IMR-90 (cell line): ENCODE results near the gene GCK. TPM values are rescaled to one million over a fixed set of nuclear protein-coding genes. Genes with fewer than 3 reads are reported as not detected.

Experiments
- ATAC-seq: fragments of 200-7000 bp; cut with Tn5 transposase; 2 replicates; pipeline ENCODE4 v1.9.1; 2020; ENCODE audit warnings: low read depth, mild to moderate bottlenecking, moderate library complexity
- BruUV-seq: library from RNA; stranded (reverse); fragments of 400-500 nt; replicated peaks from 2 replicates; lab custom pipeline; 2021; lab: Mats Ljungman, UMichigan
- CTCF ChIA-PET: fragments of 300-600 bp; formaldehyde crosslinking; extraction: SDS; loops from one replicate; lab custom pipeline; 2021; ENCODE audit warnings: antibody characterized with exemption; lab: Yijun Ruan, JAX
- POLR2A ChIA-PET: fragments of 300-600 bp; sonication (Branson Sonifier 250); formaldehyde crosslinking; loops from one replicate; lab custom pipeline; 2022; ENCODE audit warnings: antibody characterized with exemption; ENCODE audit not compliant: unreplicated experiment; lab: Charles Lee
- DNase-seq: peaks from one replicate; pipeline ENCODE4 v3.0.0; 2013
- H2AFZ ChIP-seq: replicated peaks from 2 replicates; pipeline ENCODE3; 2013; ENCODE audit warnings: low read length, mild to moderate bottlenecking; ENCODE audit not compliant: poor library complexity
- H2AK5ac ChIP-seq: 2 replicates; pipeline ENCODE4 v1.6.1; 2013; ENCODE audit warnings: low read depth, low read length, inconsistent platforms
- H2AK9ac ChIP-seq: replicated peaks from 2 replicates; pipeline ENCODE3; 2013; ENCODE audit warnings: mild to moderate bottlenecking, low read depth, low read length, moderate library complexity; ENCODE audit not compliant: poor library complexity
- H2BK120ac ChIP-seq: 2 replicates; pipeline ENCODE4 v1.6.1; 2013; ENCODE audit warnings: low read depth, low read length, inconsistent platforms
- H2BK15ac ChIP-seq: 3 replicates; pipeline ENCODE4 v1.6.1; 2013; ENCODE audit warnings: low read depth, low read length, inconsistent platforms
- H2BK20ac ChIP-seq: 2 replicates; pipeline ENCODE4 v1.6.1; 2013; ENCODE audit warnings: low read depth, mild to moderate bottlenecking, inconsistent platforms, low read length, moderate library complexity
- H2BK5ac ChIP-seq: 2 replicates; pipeline ENCODE4 v1.6.1; 2013; ENCODE audit warnings: mild to moderate bottlenecking, low read depth, low read length, inconsistent platforms; ENCODE audit not compliant: poor library complexity, severe bottlenecking
- H3K14ac ChIP-seq: replicated peaks from 2 replicates; pipeline ENCODE4 v1.6.1; 2013; ENCODE audit warnings: low read depth, low read length, inconsistent platforms
- H3K18ac ChIP-seq: 2 replicates; pipeline ENCODE4 v1.6.1; 2013; ENCODE audit warnings: low read depth, low read length, control low read depth
- H3K23ac ChIP-seq: 2 replicates; pipeline ENCODE4 v1.6.1; 2013; ENCODE audit warnings: low read depth, low read length, inconsistent platforms
- H3K27ac ChIP-seq: 2 replicates; pipeline ENCODE4 v1.5.1; 2013; ENCODE audit warnings: mild to moderate bottlenecking, control low read depth, low read length; ENCODE audit not compliant: insufficient read depth
- H3K27me3 ChIP-seq: 2 replicates; pipeline ENCODE4 v1.6.1; 2013; ENCODE audit warnings: low read length; ENCODE audit not compliant: control insufficient read depth, insufficient read depth
- H3K36me3 ChIP-seq: 2 replicates; pipeline ENCODE4 v1.6.1; 2013; ENCODE audit warnings: low read length, mixed read lengths; ENCODE audit not compliant: control insufficient read depth, insufficient read depth
- H3K4ac ChIP-seq: 2 replicates; pipeline ENCODE4 v1.6.1; 2013; ENCODE audit warnings: low read depth, low read length, inconsistent platforms
- H3K4me1 ChIP-seq: 2 replicates; pipeline ENCODE4 v1.6.1; 2013; ENCODE audit warnings: low read length, mixed read lengths; ENCODE audit not compliant: control insufficient read depth, insufficient read depth
- H3K4me2 ChIP-seq: 2 replicates; pipeline ENCODE4 v1.6.1; 2013; ENCODE audit warnings: low read depth, mild to moderate bottlenecking, control low read depth, low read length, moderate library complexity
- H3K4me3 ChIP-seq: 2 replicates; pipeline ENCODE4 v1.5.1; 2013; ENCODE audit warnings: low read depth, mild to moderate bottlenecking, control low read depth, low read length, moderate library complexity; ENCODE audit not compliant: insufficient read depth
- H3K56ac ChIP-seq: 2 replicates; pipeline ENCODE4 v1.6.1; 2013; ENCODE audit warnings: low read length, inconsistent platforms; ENCODE audit not compliant: insufficient read depth; ENCODE audit errors: extremely low read depth
- H3K79me1 ChIP-seq, 2 experiments: 2 replicates each; pipeline ENCODE4 v1.6.1; 2013; ENCODE audit warnings: low read length in 2 of 2, inconsistent platforms in 1 of 2, low read depth in 1 of 2
- H3K9ac ChIP-seq: 2 replicates; pipeline ENCODE4 v1.6.1; 2013; ENCODE audit warnings: low read depth, low read length, control low read depth
- H3K9me1 ChIP-seq: 2 replicates; pipeline ENCODE4 v1.6.1; 2013; ENCODE audit warnings: low read length, inconsistent platforms; ENCODE audit not compliant: insufficient read depth
- H3K9me3 ChIP-seq: 2 replicates; pipeline ENCODE4 v1.6.1; 2013; ENCODE audit warnings: low read length; ENCODE audit not compliant: control insufficient read depth, insufficient read depth
- H4K20me1 ChIP-seq: 2 replicates; pipeline ENCODE4 v1.6.1; 2013; ENCODE audit warnings: low read length, inconsistent platforms; ENCODE audit not compliant: insufficient read depth
- H4K5ac ChIP-seq: 2 replicates; pipeline ENCODE4 v1.6.1; 2013; ENCODE audit warnings: mild to moderate bottlenecking, low read depth, low read length, control low read depth
- H4K8ac ChIP-seq, 2 experiments: 2 replicates each; pipeline ENCODE4 v1.6.1; 2013; ENCODE audit warnings: low read depth in 2 of 2, low read length in 2 of 2, control low read depth in 1 of 2, inconsistent platforms in 1 of 2
- H4K91ac ChIP-seq: 2 replicates; pipeline ENCODE4 v1.6.1; 2013; ENCODE audit warnings: low read depth, low read length, inconsistent platforms; ENCODE audit not compliant: insufficient read depth
- CEBPB ChIP-seq: IDR thresholded peaks from 2 replicates; pipeline ENCODE4 v1.6.1; 2012; ENCODE audit warnings: low read depth, low read length, improper control_type of control experiment
- MAFK ChIP-seq: IDR thresholded peaks from 2 replicates; pipeline ENCODE4 v1.6.1; 2012; ENCODE audit warnings: low read depth, low read length, improper control_type of control experiment
- MAZ ChIP-seq: IDR thresholded peaks from 2 replicates; pipeline ENCODE4 v1.6.1; 2012; ENCODE audit warnings: low read depth, mild to moderate bottlenecking, low read length, improper control_type of control experiment, moderate library complexity, borderline replicate concordance
- RCOR1 ChIP-seq: IDR thresholded peaks from 2 replicates; pipeline ENCODE4 v1.6.1; 2012; ENCODE audit warnings: mild to moderate bottlenecking, low read length, improper control_type of control experiment; ENCODE audit not compliant: insufficient replicate concordance
- RFX5 ChIP-seq: IDR thresholded peaks from 2 replicates; pipeline ENCODE4 v1.8.0; 2012; ENCODE audit warnings: low read depth, mild to moderate bottlenecking, low read length, moderate library complexity
- WGBS, 2 experiments: methylation state at CpG; one replicate each; pipeline versions ENCODE4 v1.1.5 to v1.1.7; 2013; ENCODE audit warnings: missing lambda C conversion rate in 2 of 2; ENCODE audit not compliant: insufficient read length in 1 of 2; ENCODE audit errors: extremely low coverage in 2 of 2; 5-methylcytosine and 5-hydroxymethylcytosine counted together
- dilution Hi-C: fragments of 300-500 bp; cut with HindIII; formaldehyde crosslinking; loops from one replicate; pipeline ENCODE4 v1.14.3; 2018; ENCODE audit warnings: low sequenced_read_pairs; ENCODE audit not compliant: unreplicated experiment
- in situ Hi-C: fragments of 300-500 bp; cut with MboI; formaldehyde crosslinking; loops from 3 replicates; pipeline ENCODE4 v1.14.3; 2019; ENCODE audit warnings: low sequenced_read_pairs, inconsistent platforms, mixed read lengths
- intact Hi-C: fragments of 100-400 bp; cut with micrococcal nuclease; formaldehyde crosslinking; loops from 2 replicates; pipeline ENCODE4 v1.10.0; 2022
- polyA plus RNA-seq, 3 experiments: library from polyadenylated mRNA; depleted of rRNA; stranded (reverse); fragments of >200 nt; gene quantifications; 2 replicates each; pipeline ENCODE4 v1.2.3, GENCODE V29; 2012; ENCODE audit warnings: low replicate concordance in 1 of 3
- total RNA-seq: library from RNA; depleted of rRNA; stranded (reverse); fragments of >200 nt; gene quantifications from 2 replicates; pipeline ENCODE4 v1.2.3, GENCODE V29; 2012
- TF ChIP-seq, protein P1 (sequence below): fragments of 150-350 bp; IDR thresholded peaks from 2 replicates; pipeline ENCODE4 v1.6.1; 2017; ENCODE audit warnings: mild to moderate bottlenecking, antibody characterized with exemption, low read length, low read depth

Gene GCK
- total and polyA plus RNA-seq, 2 of the 4 experiments (the other 2 are of a cell fraction) = 0.14 to 0.18 TPM

DNA sequence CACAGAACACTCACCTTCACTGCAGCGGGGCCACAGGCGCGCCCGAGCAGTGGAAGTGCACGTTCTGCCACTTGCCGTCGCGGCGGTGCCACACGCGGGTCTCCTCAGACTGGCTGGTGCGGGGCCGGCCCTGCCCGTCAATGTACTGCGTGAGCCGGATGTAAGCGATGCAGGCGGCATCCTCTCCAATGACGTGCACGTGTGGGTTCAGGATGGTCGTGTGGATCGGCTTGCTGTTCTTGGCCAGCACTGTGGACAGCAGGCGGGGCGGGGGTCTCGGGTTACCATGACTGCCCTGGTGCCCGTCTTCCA is 30.8 kb upstream of the GCK start:
- no peak overlapping the region for H2BK120ac ChIP-seq
- dilution Hi-C loops (no loop called here), in situ Hi-C loops (no loop called here), intact Hi-C loops (no loop called here)
- H3K56ac ChIP-seq = no peak overlapping the region
- WGBS, 2 experiments = 94% methylated on average over 16 of the region's 26 CpGs; no CpG with 5 or more reads in 1 of the 2 experiments
- H2BK20ac ChIP-seq = no peak overlapping the region
- no peaks in the 10 kb centered on the region for H3K79me1 ChIP-seq
- no peak overlapping the region for H3K9ac ChIP-seq
- peaks cover 6% of the 10 kb centered on the region; the same call in 1 of the 2 replicates for H4K20me1 ChIP-seq
- H3K9me1 ChIP-seq = no peaks in the 10 kb centered on the region
- DNase-seq (no peak), ATAC-seq (no peak)
- H3K4me3 ChIP-seq = no peak overlapping the region
- H3K27me3 ChIP-seq = peaks cover 24% of the 10 kb centered on the region
- no peak overlapping the region for H3K27ac ChIP-seq
- TF ChIP-seq MAFK = no peak
- TF ChIP-seq MAZ = no peak
- TF ChIP-seq, protein P1, sequence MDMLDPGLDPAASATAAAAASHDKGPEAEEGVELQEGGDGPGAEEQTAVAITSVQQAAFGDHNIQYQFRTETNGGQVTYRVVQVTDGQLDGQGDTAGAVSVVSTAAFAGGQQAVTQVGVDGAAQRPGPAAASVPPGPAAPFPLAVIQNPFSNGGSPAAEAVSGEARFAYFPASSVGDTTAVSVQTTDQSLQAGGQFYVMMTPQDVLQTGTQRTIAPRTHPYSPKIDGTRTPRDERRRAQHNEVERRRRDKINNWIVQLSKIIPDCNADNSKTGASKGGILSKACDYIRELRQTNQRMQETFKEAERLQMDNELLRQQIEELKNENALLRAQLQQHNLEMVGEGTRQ = no peak
- TF ChIP-seq RFX5 = no peak
- TF ChIP-seq CEBPB = no peak
- no peak for TF ChIP-seq RCOR1
- ChIA-PET CTCF (no interaction called here), POLR2A (no interaction called here)
- H3K36me3 ChIP-seq = no peaks in the 10 kb centered on the region; the same call in 1 of the 2 replicates
- BruUV-seq = no TSS peak
- no peak overlapping the region for H3K18ac ChIP-seq
- H4K5ac ChIP-seq = no peak overlapping the region
- no peak overlapping the region for H3K4me2 ChIP-seq
- H2AK5ac ChIP-seq = no peak overlapping the region
- no peak overlapping the region for H3K14ac ChIP-seq
- no peak overlapping the region for H4K91ac ChIP-seq
- H2BK15ac ChIP-seq = no peak overlapping the region
- H3K9me3 ChIP-seq = peaks cover 3% of the 10 kb centered on the region
- H4K8ac ChIP-seq = no peak overlapping the region
- H2BK5ac ChIP-seq = no peak overlapping the region
- no peak overlapping the region for H2AK9ac ChIP-seq
- H3K23ac ChIP-seq = no peak overlapping the region
- no peaks in the 10 kb centered on the region for H3K4me1 ChIP-seq
- H3K4ac ChIP-seq = no peak overlapping the region
- no peak overlapping the region for H2AFZ ChIP-seq
